Loucy (cell line): ENCODE measurements around the gene MAPK1.

ENCODE experiments used
- H2AFZ ChIP-seq: fragments of 200-600 bp; sonication (generic); 2 replicates; pipeline ENCODE4 v1.6.0; 2016; ENCODE audit warnings: antibody characterized with exemption, mild to moderate bottlenecking, low read length, moderate library complexity
- H3F3A ChIP-seq: fragments of 200-600 bp; 2 replicates; pipeline ENCODE4 v1.6.0; 2016; ENCODE audit warnings: antibody characterized with exemption, low read depth, mild to moderate bottlenecking
- H3K27me3 ChIP-seq: fragments of 200-600 bp; sonication (generic); 2 replicates; pipeline ENCODE4 v1.6.1; 2014; ENCODE audit warnings: low read length, mild to moderate bottlenecking; ENCODE audit not compliant: insufficient read depth, poor library complexity, severe bottlenecking
- H3K36me3 ChIP-seq: fragments of 200-600 bp; sonication (generic); 2 replicates; pipeline ENCODE4 v1.6.1; 2016; ENCODE audit warnings: low read length; ENCODE audit not compliant: insufficient read depth
- H3K4me1 ChIP-seq: fragments of 200-600 bp; sonication (generic); 2 replicates; pipeline ENCODE4 v1.5.1; 2014; ENCODE audit warnings: low read length, mild to moderate bottlenecking; ENCODE audit not compliant: insufficient read depth, poor library complexity, severe bottlenecking
- H3K4me2 ChIP-seq: fragments of 200-600 bp; sonication (generic); 2 replicates; pipeline ENCODE4 v1.6.0; 2014; ENCODE audit warnings: antibody characterized with exemption, low read length, low read depth, mild to moderate bottlenecking; ENCODE audit not compliant: poor library complexity, severe bottlenecking
- H3K4me3 ChIP-seq: fragments of 200-600 bp; sonication (generic); 2 replicates; pipeline ENCODE4 v1.5.1; 2014; ENCODE audit warnings: low read length, mild to moderate bottlenecking, mixed read lengths; ENCODE audit not compliant: poor library complexity, severe bottlenecking
- H3K79me2 ChIP-seq: fragments of 200-600 bp; sonication (generic); 2 replicates; pipeline ENCODE4 v1.6.1; 2014; ENCODE audit warnings: low read length; ENCODE audit not compliant: insufficient read depth
- H3K9ac ChIP-seq: fragments of 200-600 bp; sonication (generic); 2 replicates; pipeline ENCODE4 v1.6.0; 2014; ENCODE audit warnings: mild to moderate bottlenecking, low read depth, low read length, moderate library complexity; ENCODE audit not compliant: poor library complexity, severe bottlenecking
- H3K9me2 ChIP-seq: fragments of 200-600 bp; sonication (generic); replicated peaks from 2 replicates; pipeline ENCODE4 v1.6.1; 2016; ENCODE audit warnings: low read depth, low read length, mixed read lengths
- H3K9me3 ChIP-seq: fragments of 200-600 bp; sonication (generic); 2 replicates; pipeline ENCODE4 v1.6.1; 2014; ENCODE audit warnings: mild to moderate bottlenecking, antibody characterized with exemption, low read length, low read depth; ENCODE audit not compliant: insufficient read depth
- H4K20me1 ChIP-seq: fragments of 200-600 bp; sonication (generic); 2 replicates; pipeline ENCODE4 v1.6.0; 2014; ENCODE audit warnings: antibody characterized with exemption, low read length, mild to moderate bottlenecking; ENCODE audit not compliant: insufficient read depth, poor library complexity, severe bottlenecking
- CTCF ChIP-seq: fragments of 200-600 bp; sonication (generic); conservative IDR thresholded peaks from 2 replicates; pipeline ENCODE4 v1.5.1; 2014; ENCODE audit warnings: mild to moderate bottlenecking, antibody characterized with exemption, low read length
- EZH2phosphoT487 ChIP-seq: fragments of 200-600 bp; IDR thresholded peaks from 2 replicates; pipeline ENCODE4 v1.6.1; 2018; ENCODE audit warnings: antibody characterized with exemption, mild to moderate bottlenecking, moderate library complexity, borderline replicate concordance

The MAPK1 gene

GRCh38 chr22:21738966-21739365 is 128.5 kb downstream of the MAPK1 start:
- Histone ChIP-seq H3K4me3 (no peak overlapping the region), H3K4me1 (peaks cover 8% of the 10 kb centered on the region), H2AFZ (no peak overlapping the region), H3K9ac (no peak overlapping the region), H3K79me2 (peaks cover 11% of the 10 kb centered on the region), H3K4me2 (no peak overlapping the region), H3K9me3 (no peaks in the 10 kb centered on the region), H3K36me3 (no peaks in the 10 kb centered on the region), H3K9me2 (no peaks in the 10 kb centered on the region), H4K20me1 (no peaks in the 10 kb centered on the region), H3K27me3 (no peaks in the 10 kb centered on the region), H3F3A (no peaks in the 10 kb centered on the region)
- no peak for TF ChIP-seq CTCF
- no peak for TF ChIP-seq EZH2phosphoT487

GRCh38 chr22:21738081-21738480 is 129.4 kb downstream of the MAPK1 start:
- Histone ChIP-seq H3F3A (no peaks in the 10 kb centered on the region), H3K27me3 (no peaks in the 10 kb centered on the region), H3K9me2 (no peaks in the 10 kb centered on the region), H3K79me2 (peaks cover 20% of the 10 kb centered on the region), H3K9me3 (no peaks in the 10 kb centered on the region), H3K4me3 (no peak overlapping the region), H3K36me3 (no peaks in the 10 kb centered on the region), H3K4me1 (peaks cover 8% of the 10 kb centered on the region), H4K20me1 (no peaks in the 10 kb centered on the region), H3K9ac (no peak overlapping the region), H3K4me2 (no peak overlapping the region), H2AFZ (no peak overlapping the region)
- TF ChIP-seq CTCF (no peak), EZH2phosphoT487 (no peak)

GRCh38 chr22:21736948-21737347 is 130.5 kb downstream of the MAPK1 start:
- Histone ChIP-seq H3K9me3 (no peaks in the 10 kb centered on the region), H3K9me2 (no peaks in the 10 kb centered on the region), H3K79me2 (peaks cover 31% of the 10 kb centered on the region), H3K4me3 (no peak overlapping the region), H3F3A (no peaks in the 10 kb centered on the region), H3K36me3 (no peaks in the 10 kb centered on the region), H3K4me2 (no peak overlapping the region), H3K27me3 (no peaks in the 10 kb centered on the region), H4K20me1 (no peaks in the 10 kb centered on the region), H2AFZ (no peak overlapping the region), H3K9ac (no peak overlapping the region), H3K4me1 (peaks cover 13% of the 10 kb centered on the region)
- TF ChIP-seq EZH2phosphoT487 (no peak), CTCF (no peak)
